ENCODE measurements around the gene TMEM233. TPM values are rescaled to one million over a fixed set of nuclear protein-coding genes. Genes with fewer than 3 reads are reported as not detected.
A peak's percentile ranks its signal among the peaks of the same experiment; 100 is the strongest.

The TMEM233 gene
- total RNA-seq, 1 experiment from 2014 or later: 0.28 TPM

- DNase-seq (ENCODE audit: low spot score) (no peak), ATAC-seq (no peak)
- POLR2A ChIA-PET: no interaction called here
- Mint-ChIP-seq H3K27me3 (ENCODE audit: low read depth) (no peaks in the 10 kb centered on the region), H3K36me3 (peaks cover 45% of the 10 kb centered on the region), H3K27ac (peak overlapping the region; percentile 16; the same call in 1 of the 2 replicates), H3K4me1 (peaks cover 2% of the 10 kb centered on the region), H3K4me3 (no peak overlapping the region), H3K9me3 (no peaks in the 10 kb centered on the region)
- TF ChIP-seq FOXP4 (CRISPR knock-in tag; IDR thresholded peaks at IDR 0.05) (no peak), CREB1 (CRISPR knock-in tag; IDR thresholded peaks at IDR 0.05) (no peak), SMAD3 (CRISPR knock-in tag; IDR thresholded peaks at IDR 0.05; ENCODE audit: borderline replicate concordance) (no peak), MYBL2 (CRISPR knock-in tag; IDR thresholded peaks at IDR 0.05) (no peak), GRHL2 (CRISPR knock-in tag; IDR thresholded peaks at IDR 0.05; ENCODE audit: insufficient replicate concordance, severe bottlenecking) (no peak), ZNF671 (CRISPR knock-in tag; IDR thresholded peaks at IDR 0.05) (no peak), HMGXB4 (CRISPR knock-in tag; IDR thresholded peaks at IDR 0.05) (no peak), ZNF121 (CRISPR knock-in tag; IDR thresholded peaks at IDR 0.05) (no peak), RELA (CRISPR knock-in tag; IDR thresholded peaks at IDR 0.05; ENCODE audit: borderline replicate concordance) (no peak), AR (CRISPR knock-in tag; IDR thresholded peaks at IDR 0.05) (no peak), PRDM15 (CRISPR knock-in tag; IDR thresholded peaks at IDR 0.05) (no peak), AFF4 (CRISPR knock-in tag; IDR thresholded peaks at IDR 0.05; ENCODE audit: borderline replicate concordance) (no peak)
- CTCF ChIA-PET: interaction anchor here (0.6 to 2.8 kb wide), 3 partner anchors 8 to 277 kb away, joined by 4 to 15 read pairs (median 5); partner anchors contain the start of gene PRKAB1
Measured at GRCh38 chr12:119687406-119687805, 93.8 kb downstream of the TMEM233 start.
